Measurements from ENCODE around the gene LIN37.

GRCh38 chr19:35797663-35798062, 49.3 kb downstream of the LIN37 start:
- TF ChIP-seq CTCF (IDR thresholded peaks at IDR 0.05; ENCODE audit: insufficient read depth, low read length, poor library complexity, severe bottlenecking) (no peak), EZH2phosphoT487 (conservative IDR thresholded peaks at IDR 0.05; ENCODE audit: low read length) (no peak)
